Measurements from ENCODE around the gene CLIC5.

DNA sequence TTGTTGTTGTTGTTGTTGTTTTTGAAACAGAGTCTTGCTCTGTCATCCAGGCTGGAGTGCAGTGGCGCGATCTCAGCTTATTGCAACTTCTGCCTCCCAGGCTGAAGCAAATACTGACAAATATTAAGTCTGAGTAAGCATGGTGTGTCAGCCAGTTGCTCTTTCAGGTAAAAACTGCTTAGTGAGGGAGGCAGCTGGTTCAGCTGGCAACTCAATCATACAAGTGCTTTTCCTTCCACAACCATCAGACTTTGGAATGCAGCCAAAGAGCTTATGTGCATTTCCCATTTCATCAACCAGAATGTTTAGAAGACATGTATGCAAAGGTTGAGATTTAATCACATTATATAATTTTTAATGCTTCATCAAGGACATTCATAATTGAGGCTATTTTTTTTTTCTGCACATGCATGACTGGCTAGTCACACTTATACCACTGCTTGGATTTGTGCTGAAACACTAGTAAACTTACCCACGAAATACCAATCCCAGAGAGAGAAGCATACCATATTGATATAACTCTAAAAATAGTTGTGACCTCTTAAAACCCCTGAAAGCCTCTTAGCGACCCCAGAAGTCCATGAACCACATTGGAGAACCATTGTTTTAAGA, 56.0 kb downstream of the CLIC5 start:
- TF ChIP-seq SIN3A (IDR thresholded peaks at IDR 0.05; ENCODE audit: borderline replicate concordance, insufficient read depth, low read depth, low read length) = no peak
- TF ChIP-seq, protein P1, sequence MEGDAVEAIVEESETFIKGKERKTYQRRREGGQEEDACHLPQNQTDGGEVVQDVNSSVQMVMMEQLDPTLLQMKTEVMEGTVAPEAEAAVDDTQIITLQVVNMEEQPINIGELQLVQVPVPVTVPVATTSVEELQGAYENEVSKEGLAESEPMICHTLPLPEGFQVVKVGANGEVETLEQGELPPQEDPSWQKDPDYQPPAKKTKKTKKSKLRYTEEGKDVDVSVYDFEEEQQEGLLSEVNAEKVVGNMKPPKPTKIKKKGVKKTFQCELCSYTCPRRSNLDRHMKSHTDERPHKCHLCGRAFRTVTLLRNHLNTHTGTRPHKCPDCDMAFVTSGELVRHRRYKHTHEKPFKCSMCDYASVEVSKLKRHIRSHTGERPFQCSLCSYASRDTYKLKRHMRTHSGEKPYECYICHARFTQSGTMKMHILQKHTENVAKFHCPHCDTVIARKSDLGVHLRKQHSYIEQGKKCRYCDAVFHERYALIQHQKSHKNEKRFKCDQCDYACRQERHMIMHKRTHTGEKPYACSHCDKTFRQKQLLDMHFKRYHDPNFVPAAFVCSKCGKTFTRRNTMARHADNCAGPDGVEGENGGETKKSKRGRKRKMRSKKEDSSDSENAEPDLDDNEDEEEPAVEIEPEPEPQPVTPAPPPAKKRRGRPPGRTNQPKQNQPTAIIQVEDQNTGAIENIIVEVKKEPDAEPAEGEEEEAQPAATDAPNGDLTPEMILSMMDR (IDR thresholded peaks at IDR 0.05) = no peak

Measured in Panc1 (cell line).